ENCODE data around the gene ROBO1.

ROBO1 gene

GRCh38 chr3:78834910-78835309, 932.9 kb downstream of the ROBO1 start:
- DNase-seq (ENCODE audit: low read depth), result no peak

GRCh38 chr3:78832785-78833204, 935.0 kb downstream of the ROBO1 start:
- DNase-seq (ENCODE audit: low read depth), result no peak

GRCh38 chr3:78831446-78831972, 936.3 kb downstream of the ROBO1 start:
- no peak for DNase-seq (ENCODE audit: low read depth)

- DNase-seq (ENCODE audit: low read depth), result no peak
These were observed 937.3 kb downstream of the ROBO1 start for GRCh38 chr3:78830470-78830869.

GRCh38 chr3:78827618-78828017, 940.2 kb downstream of the ROBO1 start:
- DNase-seq (ENCODE audit: low read depth), result no peak

GRCh38 chr3:78825858-78826215, 942.0 kb downstream of the ROBO1 start:
- no peak for DNase-seq (ENCODE audit: low read depth)

GRCh38 chr3:78825118-78825857, 942.5 kb downstream of the ROBO1 start:
- DNase-seq (ENCODE audit: low read depth), result no peak

GRCh38 chr3:78823859-78824258, 943.9 kb downstream of the ROBO1 start:
- no peak for DNase-seq (ENCODE audit: low read depth)

- DNase-seq (ENCODE audit: low read depth), result no peak
These were observed 944.4 kb downstream of the ROBO1 start for GRCh38 chr3:78823434-78823833.

- no peak for DNase-seq (ENCODE audit: low read depth)
These were observed 945.1 kb downstream of the ROBO1 start for GRCh38 chr3:78822726-78823125.

GRCh38 chr3:78820542-78820941, 947.3 kb downstream of the ROBO1 start:
- no peak for DNase-seq (ENCODE audit: low read depth)

GRCh38 chr3:78818161-78818985, 949.4 kb downstream of the ROBO1 start:
- DNase-seq (ENCODE audit: low read depth), result no peak

- DNase-seq (ENCODE audit: low read depth), result no peak
These were observed 952.8 kb downstream of the ROBO1 start for GRCh38 chr3:78814893-78815562.

GRCh38 chr3:78812166-78812565, 955.6 kb downstream of the ROBO1 start:
- no peak for DNase-seq (ENCODE audit: low read depth)

- DNase-seq (ENCODE audit: low read depth), result no peak
These were observed 957.8 kb downstream of the ROBO1 start for GRCh38 chr3:78809966-78810365.

GRCh38 chr3:78804251-78805037, 963.4 kb downstream of the ROBO1 start:
- DNase-seq (ENCODE audit: low read depth), result no peak

GRCh38 chr3:78802562-78802930, 965.3 kb downstream of the ROBO1 start:
- no peak for DNase-seq (ENCODE audit: low read depth)

- no peak for DNase-seq (ENCODE audit: low read depth)
These were observed 965.8 kb downstream of the ROBO1 start for GRCh38 chr3:78801926-78802561.

GRCh38 chr3:78799681-78800080, 968.1 kb downstream of the ROBO1 start:
- DNase-seq (ENCODE audit: low read depth), result no peak

GRCh38 chr3:78798266-78798832, 969.4 kb downstream of the ROBO1 start:
- DNase-seq (ENCODE audit: low read depth), result no peak

- DNase-seq (ENCODE audit: low read depth), result no peak
These were observed 973.4 kb downstream of the ROBO1 start for GRCh38 chr3:78794431-78794830.
